ENCODE data around the gene HMHB1. TPM values are rescaled to one million over a fixed set of nuclear protein-coding genes. Genes with fewer than 3 reads are reported as not detected.
A peak's percentile ranks its signal among the peaks of the same experiment; 100 is the strongest.

The HMHB1 gene
- total RNA-seq, 1 donor from 2014 or later = 0.83 TPM

GRCh38 chr5:143782588-143783386, 29.2 kb upstream of the HMHB1 start:
- Mint-ChIP-seq H3K4me3 (no peak overlapping the region), H3K27me3 (ENCODE audit: insufficient read depth) (peaks cover 6% of the 10 kb centered on the region), H3K36me3 (ENCODE audit: low read depth) (peaks cover 1% of the 10 kb centered on the region), H3K4me1 (ENCODE audit: low read depth) (no peaks in the 10 kb centered on the region), H3K9me3 (no peaks in the 10 kb centered on the region), H3K27ac (no peak overlapping the region)
- intact Hi-C loops (cut with micrococcal nuclease) = no loop called here
- DNase-seq (ENCODE audit: low spot score) = no peak

- no peak overlapping the region for H3K27ac Mint-ChIP-seq
- intact Hi-C loops (cut with micrococcal nuclease) = no loop called here
- peaks cover 10% of the 10 kb centered on the region for H3K4me1 Mint-ChIP-seq (ENCODE audit: low read depth)
- no peak overlapping the region for H3K4me3 Mint-ChIP-seq
- H3K9me3 Mint-ChIP-seq = no peaks in the 10 kb centered on the region
- DNase-seq (ENCODE audit: low spot score) = no peak
- peaks cover 1% of the 10 kb centered on the region for H3K36me3 Mint-ChIP-seq (ENCODE audit: low read depth)
- H3K27me3 Mint-ChIP-seq (ENCODE audit: insufficient read depth) = peaks cover 7% of the 10 kb centered on the region
Observed at GRCh38 chr5:143788401-143788800, 23.6 kb upstream of the HMHB1 start.

DNA sequence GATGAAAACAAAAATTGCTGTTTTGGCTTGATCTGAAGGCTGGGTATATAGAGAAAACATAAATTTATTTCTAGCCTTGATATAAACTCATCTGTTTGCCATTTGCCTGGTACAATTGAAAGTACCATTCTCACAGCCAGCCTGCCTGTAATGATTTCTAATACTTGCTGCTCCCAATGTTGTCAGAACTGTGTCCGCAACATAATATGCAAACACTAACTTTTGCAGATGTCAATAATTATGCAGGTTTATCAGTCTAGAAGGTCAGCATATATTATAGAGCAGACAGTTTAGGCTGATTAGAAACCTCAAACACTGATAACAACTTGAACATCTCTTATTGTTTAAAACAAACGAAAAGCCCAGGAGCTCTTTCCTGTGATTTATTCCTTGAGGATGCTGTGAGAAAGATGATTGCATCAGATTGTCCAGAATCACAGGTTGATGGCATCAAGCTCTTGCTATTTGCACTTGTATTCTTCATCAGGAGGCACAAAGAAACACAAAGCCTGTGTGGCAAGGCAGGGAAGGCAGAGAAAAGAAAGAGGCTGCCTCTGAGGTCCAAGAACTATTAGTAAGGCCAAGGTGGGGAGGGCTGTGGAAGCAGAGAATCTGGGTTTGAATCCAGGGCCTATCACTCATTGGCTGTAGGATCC, 21.4 kb upstream of the HMHB1 start:
- no peaks in the 10 kb centered on the region for H3K9me3 Mint-ChIP-seq
- H3K4me3 Mint-ChIP-seq = no peak overlapping the region
- H3K27me3 Mint-ChIP-seq (ENCODE audit: insufficient read depth) = peaks cover 2% of the 10 kb centered on the region
- peaks cover 1% of the 10 kb centered on the region for H3K36me3 Mint-ChIP-seq (ENCODE audit: low read depth)
- H3K27ac Mint-ChIP-seq = no peak overlapping the region
- intact Hi-C loops (cut with micrococcal nuclease) = no loop called here
- peaks cover 10% of the 10 kb centered on the region for H3K4me1 Mint-ChIP-seq (ENCODE audit: low read depth)
- no peak for DNase-seq (ENCODE audit: low spot score)

- Mint-ChIP-seq H3K27ac (no peak overlapping the region), H3K4me3 (peak overlapping the region; percentile 30)
- intact Hi-C loops (cut with micrococcal nuclease) = no loop called here
Observed at GRCh38 chr5:143791848-143792731, 19.9 kb upstream of the HMHB1 start.

DNA sequence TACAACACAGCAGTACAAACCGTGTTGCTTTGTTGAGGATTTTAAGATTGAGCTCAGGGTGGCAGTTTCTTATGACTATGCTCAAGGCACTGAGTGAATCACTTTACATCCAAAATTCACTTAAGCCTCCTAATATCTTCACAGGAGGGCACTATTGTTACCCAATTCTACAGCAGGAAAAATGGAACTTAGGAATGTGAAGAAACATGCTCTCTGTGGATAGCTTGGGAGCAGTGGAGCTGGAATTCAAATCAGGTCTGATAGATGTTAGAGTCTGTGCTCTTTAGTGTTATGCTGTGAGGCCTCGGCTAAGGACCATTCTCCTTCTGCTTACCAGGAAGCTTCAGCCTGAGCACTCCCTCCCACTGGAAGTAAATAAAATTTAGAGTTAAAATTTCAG, 18.7 kb upstream of the HMHB1 start:
- peaks cover under 1% of the 10 kb centered on the region for H3K27me3 Mint-ChIP-seq (ENCODE audit: insufficient read depth)
- no peak overlapping the region for H3K4me3 Mint-ChIP-seq
- peaks cover 10% of the 10 kb centered on the region for H3K4me1 Mint-ChIP-seq (ENCODE audit: low read depth)
- H3K9me3 Mint-ChIP-seq = no peaks in the 10 kb centered on the region
- H3K36me3 Mint-ChIP-seq (ENCODE audit: low read depth) = no peaks in the 10 kb centered on the region
- H3K27ac Mint-ChIP-seq = no peak overlapping the region
- intact Hi-C loops (cut with micrococcal nuclease) = no loop called here
- no peak for DNase-seq (ENCODE audit: low spot score)

More at GRCh38 chr5:143791848-143792731, 19.9 kb upstream of the HMHB1 start:
- DNase-seq (ENCODE audit: low spot score) = no peak
- Mint-ChIP-seq H3K36me3 (ENCODE audit: low read depth) (no peaks in the 10 kb centered on the region), H3K27me3 (ENCODE audit: insufficient read depth) (peaks cover 2% of the 10 kb centered on the region), H3K9me3 (no peaks in the 10 kb centered on the region), H3K4me1 (ENCODE audit: low read depth) (peaks cover 10% of the 10 kb centered on the region)

- no peaks in the 10 kb centered on the region for H3K9me3 Mint-ChIP-seq
- no peaks in the 10 kb centered on the region for H3K36me3 Mint-ChIP-seq (ENCODE audit: low read depth)
- H3K27ac Mint-ChIP-seq = no peak overlapping the region
- DNase-seq (ENCODE audit: low spot score) = no peak
- H3K27me3 Mint-ChIP-seq (ENCODE audit: insufficient read depth) = peaks cover 8% of the 10 kb centered on the region
- peaks cover 26% of the 10 kb centered on the region for H3K4me1 Mint-ChIP-seq (ENCODE audit: low read depth)
- no peak overlapping the region for H3K4me3 Mint-ChIP-seq
- intact Hi-C loops (cut with micrococcal nuclease) = no loop called here
Observed at GRCh38 chr5:143796125-143796524, 15.8 kb upstream of the HMHB1 start.

GRCh38 chr5:143796753-143797152, 15.2 kb upstream of the HMHB1 start:
- H3K27ac Mint-ChIP-seq = no peak overlapping the region
- no peaks in the 10 kb centered on the region for H3K9me3 Mint-ChIP-seq
- peaks cover 25% of the 10 kb centered on the region for H3K4me1 Mint-ChIP-seq (ENCODE audit: low read depth)
- no peaks in the 10 kb centered on the region for H3K36me3 Mint-ChIP-seq (ENCODE audit: low read depth)
- H3K4me3 Mint-ChIP-seq = no peak overlapping the region
- intact Hi-C loops (cut with micrococcal nuclease) = no loop called here
- H3K27me3 Mint-ChIP-seq (ENCODE audit: insufficient read depth) = peaks cover 8% of the 10 kb centered on the region
- no peak for DNase-seq (ENCODE audit: low spot score)

DNA sequence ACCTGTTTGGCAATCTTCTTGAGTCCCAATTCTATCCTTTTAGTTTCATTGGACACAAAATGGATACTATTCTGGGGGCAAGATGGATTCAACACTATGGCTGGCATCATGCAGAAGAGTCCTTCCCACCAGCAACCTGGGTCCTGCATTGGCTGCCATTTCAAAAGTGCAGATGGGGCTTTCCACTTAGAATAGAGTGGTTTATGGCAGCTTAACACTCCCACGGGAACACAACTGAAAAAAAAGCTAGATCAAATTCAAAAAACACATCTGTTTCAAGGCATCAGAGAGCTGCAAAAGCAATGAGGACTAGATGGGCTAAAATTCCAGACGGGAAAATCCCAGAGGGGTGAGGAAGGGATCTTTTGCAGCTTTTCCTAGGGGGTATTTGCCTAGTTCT, 11.2 kb upstream of the HMHB1 start:
- Mint-ChIP-seq H3K4me1 (ENCODE audit: low read depth) (peaks cover 18% of the 10 kb centered on the region), H3K27me3 (ENCODE audit: insufficient read depth) (peaks cover 15% of the 10 kb centered on the region), H3K27ac (peak overlapping the region; percentile 56), H3K4me3 (no peak overlapping the region), H3K9me3 (no peaks in the 10 kb centered on the region), H3K36me3 (ENCODE audit: low read depth) (no peaks in the 10 kb centered on the region)
- no peak for DNase-seq (ENCODE audit: low spot score)
- intact Hi-C loops (cut with micrococcal nuclease) = no loop called here

DNA sequence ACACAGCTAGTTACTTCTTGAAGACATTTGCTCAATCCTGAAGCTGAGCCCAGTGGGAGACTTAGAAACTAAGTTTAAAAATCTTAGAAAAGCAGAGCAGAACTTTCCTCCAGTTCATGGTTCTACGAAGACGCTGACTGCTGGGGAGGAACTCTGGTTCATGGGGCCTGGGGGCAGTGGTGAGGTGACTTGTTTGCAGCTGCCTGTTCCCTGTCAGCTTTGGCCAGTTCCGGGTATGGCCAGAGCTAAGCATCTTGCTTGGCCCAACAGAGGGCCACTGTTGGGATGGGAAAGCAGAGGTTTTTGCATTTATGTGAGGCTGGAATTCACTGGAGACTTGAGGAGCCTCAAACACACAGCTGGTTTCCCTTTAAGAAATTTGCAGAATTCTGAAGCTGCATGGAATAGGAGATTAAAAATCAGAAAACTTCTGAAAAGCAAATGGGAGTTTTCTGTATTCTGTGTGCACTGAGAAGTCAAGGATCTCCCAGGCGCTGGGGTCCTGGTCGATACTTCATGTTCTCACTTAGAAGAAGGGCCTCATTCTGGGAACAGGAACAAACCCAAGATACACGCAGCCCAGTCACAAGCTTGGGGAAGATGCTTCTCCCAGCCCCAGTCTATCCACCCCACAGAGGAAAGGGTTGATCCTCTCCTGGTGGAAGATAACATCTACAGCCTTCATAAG, 10.6 kb upstream of the HMHB1 start:
- DNase-seq (ENCODE audit: low spot score) = no peak
- intact Hi-C loops (cut with micrococcal nuclease) = no loop called here
- Mint-ChIP-seq H3K36me3 (ENCODE audit: low read depth) (no peaks in the 10 kb centered on the region), H3K9me3 (no peaks in the 10 kb centered on the region), H3K27me3 (ENCODE audit: insufficient read depth) (peaks cover 18% of the 10 kb centered on the region), H3K4me3 (no peak overlapping the region), H3K27ac (no peak overlapping the region), H3K4me1 (ENCODE audit: low read depth) (peaks cover 25% of the 10 kb centered on the region)

DNA sequence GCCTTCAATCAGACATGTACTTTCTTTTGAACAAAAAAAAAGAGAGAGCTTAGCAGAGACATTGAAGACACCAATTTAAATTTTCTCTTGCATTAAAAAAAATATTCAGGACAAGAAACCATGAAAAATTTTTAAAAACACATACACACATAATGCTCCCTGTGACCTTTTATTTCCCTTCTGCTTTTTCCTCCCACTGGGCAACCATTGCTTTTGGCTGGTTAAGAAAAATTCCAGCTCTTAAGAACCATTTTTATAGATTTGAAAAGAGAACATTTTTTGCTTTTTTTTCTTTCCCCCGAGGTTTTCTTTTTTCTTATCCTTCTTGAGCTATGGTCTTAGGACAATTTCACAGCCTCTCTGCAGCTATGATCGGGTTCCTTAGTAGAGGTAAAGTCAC, 6.1 kb upstream of the HMHB1 start:
- intact Hi-C loops (cut with micrococcal nuclease) = no loop called here
- DNase-seq (ENCODE audit: low spot score) = no peak
- H3K9me3 Mint-ChIP-seq = no peaks in the 10 kb centered on the region
- H3K36me3 Mint-ChIP-seq (ENCODE audit: low read depth) = no peaks in the 10 kb centered on the region
- H3K27me3 Mint-ChIP-seq (ENCODE audit: insufficient read depth) = peaks cover 11% of the 10 kb centered on the region
- H3K27ac Mint-ChIP-seq = no peak overlapping the region
- peaks cover 18% of the 10 kb centered on the region for H3K4me1 Mint-ChIP-seq (ENCODE audit: low read depth)
- H3K4me3 Mint-ChIP-seq = no peak overlapping the region

GRCh38 chr5:143806579-143806978, 5.4 kb upstream of the HMHB1 start:
- H3K27ac Mint-ChIP-seq = peak overlapping the region; percentile 68
- H3K4me3 Mint-ChIP-seq = no peak overlapping the region
- DNase-seq (ENCODE audit: low spot score) = no peak
- H3K9me3 Mint-ChIP-seq = no peaks in the 10 kb centered on the region
- peaks cover 20% of the 10 kb centered on the region for H3K4me1 Mint-ChIP-seq (ENCODE audit: low read depth)
- peaks cover 10% of the 10 kb centered on the region for H3K27me3 Mint-ChIP-seq (ENCODE audit: insufficient read depth)
- intact Hi-C loops (cut with micrococcal nuclease) = no loop called here
- no peaks in the 10 kb centered on the region for H3K36me3 Mint-ChIP-seq (ENCODE audit: low read depth)

- intact Hi-C loops (cut with micrococcal nuclease) = no loop called here
- H3K4me1 Mint-ChIP-seq (ENCODE audit: low read depth) = peaks cover 28% of the 10 kb centered on the region
- no peaks in the 10 kb centered on the region for H3K9me3 Mint-ChIP-seq
- H3K36me3 Mint-ChIP-seq (ENCODE audit: low read depth) = no peaks in the 10 kb centered on the region
- peaks cover 10% of the 10 kb centered on the region for H3K27me3 Mint-ChIP-seq (ENCODE audit: insufficient read depth)
- DNase-seq (ENCODE audit: low spot score) = no peak
- peak overlapping the region; percentile 28 for H3K27ac Mint-ChIP-seq
- no peak overlapping the region for H3K4me3 Mint-ChIP-seq
Observed at GRCh38 chr5:143807401-143807800, 4.6 kb upstream of the HMHB1 start.
